ENCODE results near the gene GALNT7.
"Not testable (repeated sequence)": the region's sequence is repeated elsewhere in the genome, so short reads cannot be mapped to it uniquely, and the experiment has no call there.

The GALNT7 gene, protein sequence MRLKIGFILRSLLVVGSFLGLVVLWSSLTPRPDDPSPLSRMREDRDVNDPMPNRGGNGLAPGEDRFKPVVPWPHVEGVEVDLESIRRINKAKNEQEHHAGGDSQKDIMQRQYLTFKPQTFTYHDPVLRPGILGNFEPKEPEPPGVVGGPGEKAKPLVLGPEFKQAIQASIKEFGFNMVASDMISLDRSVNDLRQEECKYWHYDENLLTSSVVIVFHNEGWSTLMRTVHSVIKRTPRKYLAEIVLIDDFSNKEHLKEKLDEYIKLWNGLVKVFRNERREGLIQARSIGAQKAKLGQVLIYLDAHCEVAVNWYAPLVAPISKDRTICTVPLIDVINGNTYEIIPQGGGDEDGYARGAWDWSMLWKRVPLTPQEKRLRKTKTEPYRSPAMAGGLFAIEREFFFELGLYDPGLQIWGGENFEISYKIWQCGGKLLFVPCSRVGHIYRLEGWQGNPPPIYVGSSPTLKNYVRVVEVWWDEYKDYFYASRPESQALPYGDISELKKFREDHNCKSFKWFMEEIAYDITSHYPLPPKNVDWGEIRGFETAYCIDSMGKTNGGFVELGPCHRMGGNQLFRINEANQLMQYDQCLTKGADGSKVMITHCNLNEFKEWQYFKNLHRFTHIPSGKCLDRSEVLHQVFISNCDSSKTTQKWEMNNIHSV

DNA sequence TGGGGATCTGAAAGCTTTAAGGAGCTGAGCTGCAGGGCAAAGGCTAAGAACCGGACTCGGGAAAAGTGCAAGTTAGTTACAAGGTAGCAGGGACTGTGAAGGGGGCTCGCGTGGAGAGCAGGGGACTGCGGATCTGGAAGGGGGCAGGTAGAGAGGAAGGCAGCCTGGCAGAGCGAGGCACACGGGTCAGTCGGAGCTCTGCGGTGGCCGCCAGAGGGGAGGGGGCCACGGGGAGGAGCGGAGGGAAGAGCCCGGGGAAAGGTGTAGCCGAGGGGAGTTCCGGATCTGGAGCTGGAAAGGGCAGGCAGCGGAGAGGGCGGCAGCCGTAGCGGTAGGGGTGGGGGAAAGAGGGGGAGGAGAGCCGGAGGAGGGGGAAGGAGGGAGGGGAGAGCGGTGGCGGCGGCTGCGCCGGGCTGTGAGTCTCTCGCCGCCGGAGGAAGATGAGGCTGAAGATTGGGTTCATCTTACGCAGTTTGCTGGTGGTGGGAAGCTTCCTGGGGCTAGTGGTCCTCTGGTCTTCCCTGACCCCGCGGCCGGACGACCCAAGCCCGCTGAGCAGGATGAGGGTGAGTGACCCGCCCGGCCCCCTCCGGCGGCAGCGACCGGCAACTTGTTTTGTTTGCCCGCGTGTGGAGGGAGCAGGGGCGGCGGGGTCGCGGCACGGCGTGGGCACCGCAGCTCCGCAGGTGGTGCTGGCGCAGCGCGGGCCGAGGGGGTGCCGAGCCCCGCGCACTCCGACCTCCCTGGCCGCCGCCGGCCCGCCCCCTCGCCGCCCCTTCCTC lies at the start of gene GALNT7:
GALNT7 (plus strand) TSS at position 416 of the 782 bp plus-strand sequence; CDS start at position 441, 25 bp downstream.
- peak; percentile 86 for DNase-seq

DNA sequence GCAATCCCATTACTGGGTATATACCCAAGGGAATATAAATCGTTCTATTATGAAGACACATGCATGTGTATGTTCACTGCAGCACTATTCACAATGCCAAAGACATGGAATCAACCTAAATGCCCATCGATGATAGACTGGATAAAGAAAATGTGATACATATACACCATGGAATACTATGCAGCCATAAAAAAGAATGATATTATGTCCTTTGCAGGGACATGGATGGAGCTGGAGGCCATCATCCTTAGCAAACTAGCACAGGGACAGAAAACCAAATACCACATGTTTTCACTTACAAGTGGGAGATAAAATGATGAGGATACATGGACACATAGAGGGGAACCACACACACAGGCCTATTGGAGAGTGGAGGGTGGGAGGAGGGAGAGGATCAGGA lies 49.8 kb upstream of the GALNT7 start:
- not testable (repeated sequence) for DNase-seq

DNA sequence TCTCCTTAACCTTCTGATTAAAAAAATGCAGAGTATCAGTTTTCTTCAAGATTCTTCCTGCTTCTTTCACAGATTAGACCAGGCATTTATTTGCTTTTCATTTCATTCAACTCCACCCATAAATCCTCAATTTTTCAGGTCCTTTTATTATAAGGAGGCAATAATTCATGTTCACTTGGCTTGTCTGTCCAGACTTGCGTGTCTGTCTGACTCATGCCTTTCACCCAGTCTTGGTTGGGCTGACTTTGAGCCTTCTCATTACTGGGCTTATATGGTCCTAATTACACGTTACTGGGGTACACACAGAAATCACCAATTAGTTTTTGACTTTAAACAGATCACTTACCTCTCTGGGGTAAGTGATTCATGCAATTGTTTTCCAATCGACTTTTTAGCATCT lies 48.8 kb upstream of the GALNT7 start:
- no peak for DNase-seq

DNA sequence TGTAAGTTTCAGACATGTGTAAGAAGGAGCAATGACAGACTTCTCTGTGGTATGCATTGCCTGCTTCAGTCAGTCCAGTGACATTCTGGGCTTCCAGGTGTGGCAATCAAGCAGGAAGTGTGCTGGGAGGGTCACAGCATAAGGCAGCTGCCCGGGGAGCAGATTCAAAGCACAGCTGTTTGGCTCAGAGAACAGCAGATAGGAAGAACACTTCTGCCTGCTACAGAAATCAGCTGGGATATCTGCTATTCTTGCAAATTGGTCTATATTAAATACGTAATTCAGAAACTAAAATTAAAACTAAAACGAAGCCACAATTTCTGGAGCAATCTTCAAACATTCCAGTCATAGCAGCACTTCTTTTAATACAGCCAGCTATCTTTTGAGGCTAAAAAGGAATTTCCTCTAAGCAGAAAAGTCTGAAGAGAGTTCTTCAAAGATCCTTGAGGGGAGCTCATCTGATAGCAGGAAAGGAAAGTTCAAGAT lies 47.5 kb upstream of the GALNT7 start:
- DNase-seq: no peak

DNA sequence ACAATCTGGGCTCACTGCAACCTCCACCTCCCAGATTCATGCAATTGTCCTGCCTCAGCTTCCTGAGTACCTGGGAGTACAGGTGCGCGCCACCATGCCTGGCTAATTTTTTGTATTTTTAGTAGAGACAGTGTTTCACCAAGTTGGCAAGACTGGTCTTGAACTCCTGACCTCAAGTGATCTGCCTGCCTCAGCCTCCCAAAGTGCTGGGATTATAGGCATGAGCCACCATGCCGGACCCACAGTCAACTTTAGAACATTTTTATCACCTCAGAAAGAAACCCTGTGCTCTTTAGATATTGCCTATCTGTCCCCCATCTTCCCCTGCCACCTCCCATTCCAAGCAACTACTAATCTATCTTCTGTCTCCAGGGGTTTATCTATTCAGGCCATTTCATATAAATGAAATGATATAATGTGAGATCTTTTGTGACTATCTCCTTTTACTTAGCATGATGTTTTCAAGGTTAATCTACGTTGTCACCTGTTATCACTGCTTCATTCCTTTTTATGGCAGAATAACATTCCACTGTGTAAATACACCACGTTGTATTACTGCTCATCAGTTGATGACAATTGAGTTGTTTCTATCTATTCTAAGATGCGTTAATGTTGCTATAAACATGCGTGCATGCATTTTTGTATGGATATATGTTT lies 44.3 kb upstream of the GALNT7 start:
- DNase-seq: no peak

DNA sequence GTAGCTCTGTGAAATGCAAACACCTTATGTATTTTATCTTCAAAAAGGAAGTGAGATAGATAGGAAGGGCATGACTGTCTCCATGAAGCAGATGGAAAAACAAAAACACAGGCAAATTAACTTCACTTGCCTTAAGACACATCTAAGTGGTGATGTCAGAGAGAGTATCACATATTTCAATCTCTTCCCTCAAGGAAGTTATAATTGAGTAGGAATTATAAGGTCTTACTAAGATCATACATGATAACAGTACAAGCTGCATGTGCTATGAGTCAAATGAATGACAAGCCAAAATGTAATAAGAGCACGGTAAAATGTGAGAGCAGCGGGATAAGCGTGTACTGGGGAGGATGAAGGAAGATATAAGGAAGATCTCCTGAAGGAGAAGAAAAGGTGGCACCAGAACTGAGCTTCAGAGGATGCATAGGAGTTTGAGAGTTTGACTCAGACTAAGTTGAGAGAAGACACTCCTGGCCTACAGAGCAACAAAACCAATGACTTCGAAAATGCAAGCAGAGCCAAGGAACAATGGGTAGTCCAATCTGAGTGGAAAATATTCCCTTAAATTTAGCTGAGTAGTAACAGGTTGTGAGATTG lies 43.3 kb upstream of the GALNT7 start:
- no peak for DNase-seq

DNA sequence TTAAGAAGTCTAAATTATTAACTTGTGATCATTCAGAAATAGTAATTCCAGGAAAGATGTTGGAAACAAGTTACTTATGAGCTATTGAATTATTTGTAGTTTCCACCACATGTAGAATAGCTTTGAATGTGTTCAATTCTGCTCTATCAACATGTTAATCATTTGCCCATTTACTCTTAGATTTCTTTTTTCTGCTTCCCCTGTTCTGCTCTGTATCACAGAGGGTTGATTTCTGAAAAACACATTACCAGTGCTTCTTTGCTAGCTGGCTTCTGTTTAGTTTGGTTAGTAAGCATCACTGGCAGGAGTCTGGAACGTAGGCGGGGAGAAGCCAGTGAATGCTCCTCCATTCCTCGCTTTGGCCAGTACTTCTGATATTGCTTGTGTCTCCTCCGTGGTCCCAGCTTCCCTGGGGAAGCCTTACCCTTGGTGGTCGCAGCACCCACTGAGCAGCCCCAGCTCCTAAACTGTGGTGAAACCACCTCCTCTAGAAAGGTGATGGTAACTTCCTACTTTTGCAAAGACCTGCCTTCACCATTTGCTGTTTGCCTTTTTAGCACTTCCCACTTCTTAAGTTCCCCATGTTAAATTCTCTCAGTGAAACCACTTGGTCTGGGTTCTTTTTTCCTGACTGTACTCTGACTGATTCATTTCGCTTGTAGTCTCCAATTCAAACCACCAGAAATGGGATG lies 40.3 kb upstream of the GALNT7 start:
- DNase-seq: no peak

DNA sequence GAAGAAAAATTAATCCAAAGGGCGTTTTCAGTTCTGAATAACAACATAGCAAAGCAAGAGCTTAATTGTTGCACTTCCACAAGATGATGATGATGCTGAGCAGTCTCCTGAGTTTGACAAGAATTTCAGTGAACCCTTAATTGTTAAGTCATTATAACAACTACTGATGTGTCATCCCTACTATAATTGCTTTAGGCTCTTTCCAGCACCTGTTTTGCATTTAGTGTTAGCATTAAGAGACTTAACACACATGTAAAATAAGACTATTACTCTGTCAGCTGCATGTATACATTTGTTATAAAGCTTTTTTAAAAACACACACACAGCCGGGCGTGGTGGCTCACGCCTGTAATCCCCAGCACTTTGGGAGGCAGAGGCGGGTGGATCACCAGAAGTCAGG lies 37.9 kb upstream of the GALNT7 start:
- no peak for DNase-seq

DNA sequence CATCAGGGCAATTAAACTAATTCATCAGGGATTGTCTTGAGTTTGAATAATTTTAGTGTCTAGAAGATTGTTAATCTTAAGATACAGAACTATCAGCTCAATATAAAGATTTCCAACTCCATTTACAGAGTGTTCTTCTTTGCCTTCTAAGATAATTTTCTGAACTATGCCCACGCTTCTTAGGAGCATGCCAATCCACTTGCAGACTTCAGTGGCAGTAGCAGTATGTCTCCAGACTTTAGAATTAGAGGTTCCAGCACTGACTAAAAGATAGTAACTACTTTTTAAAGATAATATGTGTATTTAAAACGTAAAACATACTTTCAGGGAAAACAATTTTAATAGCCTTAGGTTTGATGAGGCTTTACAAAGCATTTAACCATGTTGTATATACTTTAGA lies 34.2 kb upstream of the GALNT7 start:
- DNase-seq: no peak

DNA sequence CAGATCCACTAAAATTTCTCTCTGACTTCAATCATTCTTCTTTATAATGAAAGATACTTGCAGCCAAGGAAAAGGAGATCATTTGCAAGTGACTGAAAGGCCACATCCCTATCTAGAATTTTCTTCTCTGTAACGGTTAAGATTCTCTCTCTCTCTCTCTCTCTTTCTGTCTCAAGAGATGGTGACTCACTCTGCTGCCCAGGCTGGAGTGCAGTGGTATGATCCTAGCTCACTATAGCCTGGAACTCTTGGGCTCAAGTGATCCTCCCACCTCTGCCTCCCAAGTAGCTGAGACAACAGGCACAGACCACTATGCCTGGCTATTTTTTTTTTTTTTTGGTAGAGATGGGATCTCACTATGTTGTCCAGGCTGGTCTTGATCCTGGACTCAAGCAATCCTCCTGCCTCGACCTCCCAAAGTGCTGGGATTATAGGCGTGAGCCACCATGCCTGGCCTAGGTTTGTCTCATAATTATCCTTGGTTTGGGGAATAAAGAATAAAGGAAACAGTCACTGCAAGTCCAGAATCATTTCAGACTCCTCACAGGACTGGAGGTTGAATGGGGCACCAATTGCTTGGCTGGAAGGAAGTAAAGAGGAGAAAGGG lies 33.3 kb upstream of the GALNT7 start:
- no peak for DNase-seq

DNA sequence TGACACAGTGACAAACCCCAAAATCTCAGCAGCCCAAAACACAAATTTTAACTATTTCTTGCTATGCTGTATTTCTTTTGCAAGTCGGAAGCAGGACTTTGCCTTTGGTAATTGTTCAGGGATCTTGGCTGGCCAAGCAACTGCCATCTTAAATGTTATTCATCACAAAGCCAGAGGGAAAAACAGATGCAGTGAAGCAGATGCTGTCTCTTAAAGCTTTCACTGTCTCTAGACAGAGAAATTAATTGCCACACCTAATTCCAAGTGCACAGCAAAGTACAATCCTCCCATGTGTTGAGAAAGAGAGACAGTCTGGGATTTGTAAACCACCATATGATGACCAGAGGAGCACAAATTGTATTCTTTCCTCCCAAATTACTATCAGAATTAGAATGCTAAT lies 30.0 kb upstream of the GALNT7 start:
- DNase-seq: no peak

DNA sequence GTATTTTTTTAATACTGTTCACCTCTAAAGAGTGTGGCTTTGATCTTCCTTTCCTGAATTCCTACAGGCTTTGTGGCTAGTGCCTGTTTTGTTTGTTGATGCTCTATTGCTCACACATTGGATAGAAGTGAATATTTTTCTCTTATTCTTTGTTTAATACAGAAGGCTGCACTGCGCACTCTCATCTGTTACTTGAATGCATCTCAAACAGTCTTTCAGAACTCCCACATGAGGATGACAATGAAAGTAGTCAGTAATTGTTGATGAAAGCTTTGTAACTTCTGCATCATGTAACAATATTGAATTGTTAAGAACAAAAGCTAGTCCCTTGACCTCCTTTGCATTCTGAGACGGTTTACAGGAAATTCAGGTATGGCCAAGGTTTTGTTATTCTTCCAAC lies 29.1 kb upstream of the GALNT7 start:
- no peak for DNase-seq

DNA sequence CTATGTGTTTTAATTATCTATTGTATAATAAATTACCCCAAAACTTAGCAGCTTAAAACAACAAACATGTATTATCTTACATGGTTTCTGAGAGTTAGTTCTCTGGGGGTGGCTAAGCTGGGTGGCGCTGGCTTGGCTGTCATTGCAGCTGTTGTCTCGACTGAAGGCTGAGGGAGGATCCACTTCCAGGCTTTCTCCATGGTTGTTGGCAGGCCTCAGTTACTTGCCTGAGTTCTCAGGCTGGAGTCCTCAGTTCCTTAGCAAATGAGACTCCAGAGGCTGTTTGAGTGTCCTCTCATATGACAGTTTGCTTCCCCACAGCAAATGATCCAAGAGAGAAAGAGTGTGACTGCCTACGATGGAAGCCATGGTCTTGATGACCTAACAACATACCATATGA lies 23.5 kb upstream of the GALNT7 start:
- DNase-seq: no peak

DNA sequence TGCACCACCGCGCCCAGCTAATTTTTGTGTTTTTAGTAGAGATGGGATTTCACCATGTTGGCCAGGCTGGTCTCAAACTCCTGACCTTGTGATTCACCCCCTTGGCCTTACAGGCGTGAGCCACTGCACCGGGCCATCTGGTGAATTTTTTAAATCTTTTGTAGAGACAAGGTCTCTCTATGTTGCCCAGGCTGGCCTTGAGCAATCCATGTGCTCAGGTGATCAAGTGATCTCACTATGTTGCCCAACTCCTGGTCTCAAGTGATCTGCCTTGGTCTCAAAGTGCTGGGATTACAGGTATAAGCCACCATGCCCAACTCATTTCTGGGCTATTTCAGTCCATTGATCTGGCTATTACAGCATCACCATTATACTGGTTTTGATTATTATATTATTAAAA lies 22.2 kb upstream of the GALNT7 start:
- DNase-seq: no peak

DNA sequence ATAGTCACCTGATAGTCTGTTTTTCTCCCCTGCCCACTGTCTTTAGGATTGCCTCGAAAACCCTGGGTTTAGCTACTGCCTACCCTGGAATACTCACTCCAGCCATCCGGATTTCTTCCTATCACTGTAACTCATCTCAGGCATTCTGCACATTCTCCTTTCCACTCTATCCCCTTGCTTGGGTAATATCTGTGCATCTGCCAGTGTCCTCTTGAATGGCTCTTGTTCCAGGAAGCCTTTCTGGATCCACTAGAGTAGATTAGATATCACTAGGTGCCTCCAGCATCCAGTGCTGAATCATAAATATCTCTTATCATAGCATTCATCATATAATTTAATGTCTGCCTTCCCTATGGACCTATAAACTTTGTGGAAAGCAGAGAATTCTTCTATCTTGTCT lies 17.1 kb upstream of the GALNT7 start:
- DNase-seq: no peak

DNA sequence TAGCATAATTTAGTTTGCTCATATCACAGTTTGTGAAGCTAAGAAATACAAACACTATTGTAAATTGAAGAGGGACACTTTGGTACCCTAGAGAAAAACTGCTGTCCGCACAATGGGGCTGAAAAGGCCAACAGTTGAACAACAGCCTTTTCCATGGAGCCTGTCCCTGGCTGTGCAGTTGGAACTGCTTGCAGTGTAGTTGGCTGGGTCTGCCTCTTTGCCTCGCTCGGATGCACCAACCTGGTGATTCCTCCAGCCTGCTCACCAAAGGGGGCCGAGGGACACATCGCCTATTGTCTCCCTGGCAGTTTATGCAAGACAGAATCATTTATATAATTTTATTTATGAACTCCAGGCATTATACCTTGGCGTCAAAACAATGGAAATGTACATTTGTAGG lies 16.5 kb upstream of the GALNT7 start:
- no peak for DNase-seq

DNA sequence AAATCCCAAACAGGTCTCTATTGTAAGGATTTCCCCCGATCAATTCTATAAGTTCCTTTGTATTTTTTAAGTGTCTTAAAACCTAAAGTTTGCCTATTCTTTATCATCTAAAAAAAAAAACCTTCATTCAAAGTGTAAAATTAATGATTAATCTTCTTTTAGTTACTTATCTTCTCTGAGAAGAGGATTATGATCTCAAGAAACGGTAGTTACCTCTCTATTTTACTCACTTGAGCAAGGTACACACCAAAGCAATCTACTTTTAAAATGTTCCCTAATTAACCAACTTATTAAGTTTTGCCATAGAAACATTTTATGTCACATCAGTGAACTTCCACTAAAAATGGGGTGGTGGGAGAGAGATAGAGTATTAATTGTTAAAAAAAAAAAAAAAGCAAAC lies 15.2 kb upstream of the GALNT7 start:
- DNase-seq: no peak

DNA sequence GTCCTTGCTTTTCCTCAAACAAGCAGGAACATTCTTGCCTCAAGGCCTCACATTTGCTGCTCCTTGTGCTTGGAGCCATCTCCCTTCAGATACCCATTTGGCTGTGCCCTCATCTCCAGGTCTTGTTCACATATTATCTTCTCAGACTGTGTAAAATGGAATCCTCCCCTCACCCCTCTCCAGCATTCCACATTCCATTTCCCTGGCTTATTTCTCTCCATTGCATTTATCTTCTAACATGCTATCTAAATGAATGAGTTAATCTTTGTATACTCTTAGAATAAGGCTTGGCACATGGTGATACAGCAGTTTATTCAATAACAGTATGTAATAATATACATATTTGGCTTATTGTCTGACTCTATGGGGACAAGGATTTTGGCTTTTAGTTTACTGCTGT lies 8.8 kb upstream of the GALNT7 start:
- DNase-seq: no peak

DNA sequence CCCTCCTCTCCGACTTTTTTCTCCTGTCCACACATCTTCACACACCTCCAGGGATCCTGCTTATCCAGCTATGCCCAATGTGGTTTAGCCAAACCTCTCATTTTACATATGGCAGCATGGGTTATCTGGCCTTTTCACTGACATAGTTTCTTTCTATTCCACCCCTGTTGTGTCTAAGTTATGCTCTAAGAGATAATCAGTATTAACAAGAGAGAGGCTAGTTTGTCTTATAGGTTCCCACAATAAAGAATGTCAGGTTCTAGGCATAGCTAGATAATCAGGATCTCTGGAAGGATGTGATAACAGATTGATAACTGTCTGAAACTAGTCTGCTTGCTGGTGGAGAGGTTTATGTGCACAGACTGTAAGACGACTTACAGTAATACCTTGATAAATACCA lies 7.7 kb upstream of the GALNT7 start:
- no peak for DNase-seq

DNA sequence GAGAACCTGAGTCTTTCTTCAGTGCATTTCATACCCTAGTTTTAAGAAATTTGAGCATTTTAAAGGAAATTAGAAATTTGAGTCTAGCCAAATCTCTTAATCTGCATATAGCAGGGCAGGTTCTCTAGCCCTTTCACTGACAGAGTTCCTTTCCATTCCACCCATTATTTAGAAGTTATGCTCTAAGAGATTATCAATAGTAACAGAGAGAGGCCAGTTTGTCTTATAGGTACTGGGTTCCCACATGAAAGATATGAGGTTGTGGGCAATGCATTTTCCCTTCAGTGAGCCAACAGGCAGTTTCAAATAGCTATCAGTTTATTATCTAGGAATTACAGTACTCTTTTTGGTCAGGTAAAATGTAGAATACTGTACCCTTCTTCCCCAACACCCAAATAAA lies 7.3 kb upstream of the GALNT7 start:
- no peak for DNase-seq

DNA sequence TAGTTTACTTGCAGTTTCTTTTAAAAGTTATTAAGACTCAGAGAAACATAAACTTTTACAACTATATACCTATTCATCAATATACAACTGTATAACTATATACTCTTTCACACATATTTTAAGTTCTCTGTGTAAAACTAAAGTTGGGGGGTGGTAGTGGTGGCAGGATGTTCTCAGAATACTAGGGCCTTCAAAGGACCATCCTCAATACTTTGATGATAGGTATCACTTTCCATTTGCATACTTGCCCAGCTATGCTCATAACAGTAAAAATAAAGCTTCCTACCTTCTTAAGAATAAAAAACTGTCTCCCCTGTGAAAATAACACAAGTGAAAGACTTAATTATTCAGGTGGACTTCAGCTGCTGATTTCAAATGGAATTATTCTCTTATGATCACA lies 2.9 kb upstream of the GALNT7 start:
- DNase-seq: no peak

DNA sequence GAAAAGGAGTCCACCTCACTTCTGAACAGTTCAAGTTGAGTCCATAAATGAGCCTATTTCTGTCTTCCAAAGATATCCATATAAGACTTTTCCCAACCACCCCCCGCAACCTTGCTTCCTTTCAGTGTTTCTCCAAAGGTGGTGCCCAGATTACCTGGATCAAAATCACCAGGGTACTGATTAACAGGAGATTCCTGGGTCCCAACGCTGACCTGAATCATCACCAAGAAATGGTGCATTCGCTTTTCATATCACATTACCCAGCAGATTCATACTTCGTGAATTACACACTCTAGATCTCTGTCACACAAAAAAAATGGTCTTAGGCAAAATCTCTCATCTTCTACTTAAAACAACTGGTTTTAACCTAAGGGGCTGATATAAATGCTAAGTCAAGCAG lies 2.1 kb upstream of the GALNT7 start:
- DNase-seq: no peak

All from activated effector memory CD4-positive, alpha-beta T cell treated with anti-CD3 and anti-CD28 coated beads, Interleukin-2, amount 50 U/mL, for 16 hours (primary cell).